Measurements from ENCODE around the gene COLEC11.

Gene COLEC11

GRCh38 chr2:3585261-3586109, 9.4 kb upstream of the COLEC11 start:
- DNase-seq = no peak

- no peak for DNase-seq
Observed at GRCh38 chr2:3586220-3586619, 8.7 kb upstream of the COLEC11 start.

- no peak for DNase-seq
Observed at GRCh38 chr2:3587021-3587420, 7.9 kb upstream of the COLEC11 start.

GRCh38 chr2:3587432-3587831, 7.5 kb upstream of the COLEC11 start:
- no peak for DNase-seq

- no peak for DNase-seq
Observed at GRCh38 chr2:3588084-3588483, 6.8 kb upstream of the COLEC11 start.

GRCh38 chr2:3589086-3589485, 5.8 kb upstream of the COLEC11 start:
- no peak for DNase-seq

- DNase-seq = no peak
Observed at GRCh38 chr2:3595404-3595803, 492 bp downstream of the COLEC11 start.

- DNase-seq = no peak
Observed at GRCh38 chr2:3595985-3596384, 1.1 kb downstream of the COLEC11 start.

- no peak for DNase-seq
Observed at GRCh38 chr2:3596901-3597417, 2.0 kb downstream of the COLEC11 start.

- DNase-seq = no peak
Observed at GRCh38 chr2:3597567-3597966, 2.7 kb downstream of the COLEC11 start.

GRCh38 chr2:3598197-3598910, 3.4 kb downstream of the COLEC11 start:
- DNase-seq = peak; percentile 69

- DNase-seq = no peak
Observed at GRCh38 chr2:3598912-3599854, 4.3 kb downstream of the COLEC11 start.

- DNase-seq = no peak
Observed at GRCh38 chr2:3600256-3600855, 5.4 kb downstream of the COLEC11 start.

GRCh38 chr2:3601561-3602271, 6.8 kb downstream of the COLEC11 start:
- DNase-seq = no peak

- DNase-seq = no peak
Observed at GRCh38 chr2:3602553-3603339, 7.8 kb downstream of the COLEC11 start.

- no peak for DNase-seq
Observed at GRCh38 chr2:3603536-3604206, 8.8 kb downstream of the COLEC11 start.

- DNase-seq = no peak
Observed at GRCh38 chr2:3604207-3604877, 9.4 kb downstream of the COLEC11 start.

- peak; percentile 77 for DNase-seq
Observed at GRCh38 chr2:3604991-3605961, 10.4 kb downstream of the COLEC11 start.

GRCh38 chr2:3606028-3606369, 11.1 kb downstream of the COLEC11 start:
- DNase-seq = no peak

Data from DMS153 (cell line).